ENCODE measurements around the gene ALDH1A3.

DNA sequence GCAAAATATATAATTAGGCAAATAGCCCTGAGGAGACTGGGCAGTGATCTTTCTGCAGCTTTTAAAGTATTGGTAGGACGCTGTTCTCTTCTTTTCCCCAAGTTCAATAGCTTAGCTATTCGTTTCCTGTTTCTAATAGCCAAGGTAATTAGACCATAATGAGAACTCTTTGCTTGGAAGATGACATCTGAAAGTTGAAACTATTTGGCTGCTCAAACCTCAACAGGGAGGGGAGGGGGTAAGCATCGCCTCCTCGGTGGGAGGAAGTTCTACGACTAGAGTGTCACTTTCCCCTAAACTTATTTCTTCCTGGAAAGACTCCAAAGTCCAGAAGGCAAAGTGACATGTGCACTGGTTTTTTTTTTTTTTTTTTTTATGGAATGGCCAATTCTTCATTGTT, 22.8 kb upstream of the ALDH1A3 start:
- TF ChIP-seq, protein P1, sequence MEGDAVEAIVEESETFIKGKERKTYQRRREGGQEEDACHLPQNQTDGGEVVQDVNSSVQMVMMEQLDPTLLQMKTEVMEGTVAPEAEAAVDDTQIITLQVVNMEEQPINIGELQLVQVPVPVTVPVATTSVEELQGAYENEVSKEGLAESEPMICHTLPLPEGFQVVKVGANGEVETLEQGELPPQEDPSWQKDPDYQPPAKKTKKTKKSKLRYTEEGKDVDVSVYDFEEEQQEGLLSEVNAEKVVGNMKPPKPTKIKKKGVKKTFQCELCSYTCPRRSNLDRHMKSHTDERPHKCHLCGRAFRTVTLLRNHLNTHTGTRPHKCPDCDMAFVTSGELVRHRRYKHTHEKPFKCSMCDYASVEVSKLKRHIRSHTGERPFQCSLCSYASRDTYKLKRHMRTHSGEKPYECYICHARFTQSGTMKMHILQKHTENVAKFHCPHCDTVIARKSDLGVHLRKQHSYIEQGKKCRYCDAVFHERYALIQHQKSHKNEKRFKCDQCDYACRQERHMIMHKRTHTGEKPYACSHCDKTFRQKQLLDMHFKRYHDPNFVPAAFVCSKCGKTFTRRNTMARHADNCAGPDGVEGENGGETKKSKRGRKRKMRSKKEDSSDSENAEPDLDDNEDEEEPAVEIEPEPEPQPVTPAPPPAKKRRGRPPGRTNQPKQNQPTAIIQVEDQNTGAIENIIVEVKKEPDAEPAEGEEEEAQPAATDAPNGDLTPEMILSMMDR (IDR thresholded peaks at IDR 0.05; ENCODE audit: insufficient read depth, low read length): no peak
- TF ChIP-seq SPI1 (IDR thresholded peaks at IDR 0.05; ENCODE audit: borderline replicate concordance, low read depth): no peak
- TF ChIP-seq POLR2AphosphoS5 (IDR thresholded peaks at IDR 0.05; ENCODE audit: low read depth): no peak
- no peak for TF ChIP-seq GABPA (IDR thresholded peaks at IDR 0.05; ENCODE audit: low read depth)
- TF ChIP-seq, protein P2, sequence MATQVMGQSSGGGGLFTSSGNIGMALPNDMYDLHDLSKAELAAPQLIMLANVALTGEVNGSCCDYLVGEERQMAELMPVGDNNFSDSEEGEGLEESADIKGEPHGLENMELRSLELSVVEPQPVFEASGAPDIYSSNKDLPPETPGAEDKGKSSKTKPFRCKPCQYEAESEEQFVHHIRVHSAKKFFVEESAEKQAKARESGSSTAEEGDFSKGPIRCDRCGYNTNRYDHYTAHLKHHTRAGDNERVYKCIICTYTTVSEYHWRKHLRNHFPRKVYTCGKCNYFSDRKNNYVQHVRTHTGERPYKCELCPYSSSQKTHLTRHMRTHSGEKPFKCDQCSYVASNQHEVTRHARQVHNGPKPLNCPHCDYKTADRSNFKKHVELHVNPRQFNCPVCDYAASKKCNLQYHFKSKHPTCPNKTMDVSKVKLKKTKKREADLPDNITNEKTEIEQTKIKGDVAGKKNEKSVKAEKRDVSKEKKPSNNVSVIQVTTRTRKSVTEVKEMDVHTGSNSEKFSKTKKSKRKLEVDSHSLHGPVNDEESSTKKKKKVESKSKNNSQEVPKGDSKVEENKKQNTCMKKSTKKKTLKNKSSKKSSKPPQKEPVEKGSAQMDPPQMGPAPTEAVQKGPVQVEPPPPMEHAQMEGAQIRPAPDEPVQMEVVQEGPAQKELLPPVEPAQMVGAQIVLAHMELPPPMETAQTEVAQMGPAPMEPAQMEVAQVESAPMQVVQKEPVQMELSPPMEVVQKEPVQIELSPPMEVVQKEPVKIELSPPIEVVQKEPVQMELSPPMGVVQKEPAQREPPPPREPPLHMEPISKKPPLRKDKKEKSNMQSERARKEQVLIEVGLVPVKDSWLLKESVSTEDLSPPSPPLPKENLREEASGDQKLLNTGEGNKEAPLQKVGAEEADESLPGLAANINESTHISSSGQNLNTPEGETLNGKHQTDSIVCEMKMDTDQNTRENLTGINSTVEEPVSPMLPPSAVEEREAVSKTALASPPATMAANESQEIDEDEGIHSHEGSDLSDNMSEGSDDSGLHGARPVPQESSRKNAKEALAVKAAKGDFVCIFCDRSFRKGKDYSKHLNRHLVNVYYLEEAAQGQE (IDR thresholded peaks at IDR 0.05; ENCODE audit: insufficient replicate concordance, low read depth): no peak

Data from HL-60 (cell line).